Activated T-helper 2 cell treated with anti-CD3 and anti-CD28 coated beads, Interferon-gamma antibody, Interleukin-2, Interleukin-4, amounts not matched to agents 10 μg/mL and 5 μg/mL and 100 μg/mL, durations not matched to agents 14 hours and 24 hours and 36 hours (primary cell): ENCODE data around the gene PKNOX2. TPM values are rescaled to one million over a fixed set of nuclear protein-coding genes. Genes with fewer than 3 reads are reported as not detected.

Source experiments
- DNase-seq: peaks from one replicate; pipeline ENCODE4 v3.0.0; 2021; ENCODE audit warnings: low spot score
- H3K27ac Mint-ChIP-seq: one replicate; pipeline ENCODE4 v1.8.0; 2021; ENCODE audit warnings: mixed read lengths
- H3K27me3 Mint-ChIP-seq: one replicate; pipeline ENCODE4 v1.8.0; 2021; ENCODE audit warnings: low read depth, mixed read lengths
- H3K36me3 Mint-ChIP-seq: one replicate; pipeline ENCODE4 v1.8.0; 2021; ENCODE audit warnings: low read depth, mixed read lengths
- H3K4me1 Mint-ChIP-seq: one replicate; pipeline ENCODE4 v1.8.0; 2021; ENCODE audit warnings: low read depth, mixed read lengths
- H3K4me3 Mint-ChIP-seq: one replicate; pipeline ENCODE4 v1.8.0; 2021; ENCODE audit warnings: low read depth, mild to moderate bottlenecking, moderate library complexity, mixed read lengths
- H3K9me3 Mint-ChIP-seq: one replicate; pipeline ENCODE4 v1.8.0; 2021; ENCODE audit warnings: mixed read lengths
- intact Hi-C: fragments of 100-400 bp; cut with micrococcal nuclease; formaldehyde crosslinking; loops from one replicate; pipeline ENCODE4 v1.15.1; 2023
- total RNA-seq: library from RNA; stranded (reverse); gene quantifications from 2 replicates; pipeline ENCODE4 v1.2.3, GENCODE V29; 2022

The PKNOX2 gene
- total RNA-seq, 1 donor from 2014 or later, result not detected

DNA sequence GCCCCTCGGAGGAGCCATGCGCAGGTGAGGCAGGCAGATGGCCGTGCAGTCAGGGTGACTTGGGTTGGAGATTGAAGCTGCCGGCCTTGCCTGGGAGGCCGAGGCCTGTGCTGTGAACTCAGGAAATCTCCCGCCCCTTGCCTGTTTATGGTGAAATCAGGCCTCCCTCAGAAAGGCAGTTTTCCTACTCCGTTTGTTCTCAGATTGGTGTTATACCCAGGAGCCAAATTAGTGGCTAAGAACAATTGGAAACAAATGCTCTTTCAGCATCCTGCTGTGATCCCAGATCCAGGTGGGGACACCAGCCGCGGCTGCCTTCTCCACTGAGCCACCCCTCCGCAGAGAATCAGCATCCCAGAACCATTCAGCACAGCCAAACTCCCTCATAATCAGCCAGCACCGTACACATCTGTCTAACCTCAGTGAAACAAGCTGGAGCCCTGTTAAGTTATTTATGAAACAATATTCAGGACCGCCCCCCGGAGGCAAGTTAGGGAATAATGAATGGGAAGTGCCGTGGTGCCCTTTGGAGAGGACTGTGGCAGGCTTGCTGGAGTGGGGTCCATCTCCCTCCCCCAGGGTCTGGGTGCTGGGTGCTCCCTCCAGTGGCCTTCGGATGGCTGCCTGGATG is 60.0 kb downstream of the PKNOX2 start:
- no peak overlapping the region for H3K4me3 Mint-ChIP-seq
- intact Hi-C loops, result no loop called here
- H3K4me1 Mint-ChIP-seq, result no peaks in the 10 kb centered on the region
- no peaks in the 10 kb centered on the region for H3K36me3 Mint-ChIP-seq
- no peak overlapping the region for H3K27ac Mint-ChIP-seq
- no peaks in the 10 kb centered on the region for H3K9me3 Mint-ChIP-seq
- no peaks in the 10 kb centered on the region for H3K27me3 Mint-ChIP-seq
- DNase-seq, result no peak

DNA sequence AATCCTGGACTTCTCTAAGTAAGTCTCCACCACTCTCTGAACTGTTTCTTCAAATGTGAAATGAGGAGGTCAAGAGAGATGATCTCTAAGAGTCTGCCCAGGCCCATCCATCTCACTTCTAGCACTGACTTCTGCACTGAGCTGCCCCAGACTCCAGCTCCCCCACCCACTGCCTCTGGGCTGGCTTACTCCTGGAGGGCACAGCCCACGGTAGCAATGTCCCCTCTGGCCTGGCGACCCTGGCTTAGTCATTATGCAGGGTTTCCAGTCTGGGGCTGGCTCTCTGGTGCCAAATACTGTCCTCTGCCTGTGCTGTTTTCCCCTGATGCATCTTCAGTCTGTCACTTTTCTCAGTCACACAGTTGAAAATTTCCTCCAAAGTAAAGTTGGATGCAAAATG is 60.9 kb downstream of the PKNOX2 start:
- DNase-seq, result no peak
- Mint-ChIP-seq H3K9me3 (no peaks in the 10 kb centered on the region), H3K27me3 (no peaks in the 10 kb centered on the region), H3K27ac (no peak overlapping the region), H3K4me3 (no peak overlapping the region), H3K4me1 (no peaks in the 10 kb centered on the region), H3K36me3 (no peaks in the 10 kb centered on the region)
- intact Hi-C loops, result no loop called here

DNA sequence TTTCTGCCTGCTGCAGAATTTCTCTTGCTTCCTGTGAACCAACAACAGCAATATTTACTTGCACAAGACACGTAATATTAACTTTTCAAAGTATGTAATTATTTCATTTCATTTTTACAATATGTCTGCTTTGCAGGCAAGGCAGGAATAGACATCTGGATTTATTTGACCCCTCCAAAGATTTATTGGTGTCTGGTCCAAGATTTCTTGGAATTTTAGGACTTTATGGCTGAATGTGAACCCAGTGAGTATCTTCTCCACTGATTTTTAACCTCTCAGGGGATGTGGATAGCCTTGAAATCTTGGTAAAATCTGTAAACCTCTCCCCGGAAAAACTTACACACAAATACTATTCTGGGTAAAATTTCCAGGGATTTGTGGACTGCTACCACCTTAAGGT is 61.5 kb downstream of the PKNOX2 start:
- intact Hi-C loops, result no loop called here
- no peak overlapping the region for H3K27ac Mint-ChIP-seq

DNA sequence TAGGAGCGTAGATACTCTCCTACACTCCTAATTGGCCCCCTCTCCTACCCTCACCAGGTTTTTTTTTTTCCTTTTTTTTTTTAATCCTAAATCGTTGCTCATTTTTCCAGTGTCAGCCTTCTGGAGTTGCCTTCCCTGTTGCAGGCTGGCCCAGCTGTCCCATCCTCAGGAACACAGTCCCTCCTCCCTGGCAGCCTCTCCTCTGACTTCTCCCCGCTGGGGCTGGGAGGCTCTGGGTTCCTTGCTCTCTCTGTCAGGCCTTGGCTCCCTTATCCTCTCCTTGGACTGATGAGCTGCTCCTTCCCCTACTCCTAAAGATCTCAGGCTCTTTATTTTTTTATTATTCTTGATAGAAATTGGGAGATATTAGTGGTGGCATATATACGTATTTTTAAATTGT is 62.2 kb downstream of the PKNOX2 start:
- intact Hi-C loops, result no loop called here
- DNase-seq, result no peak
- Mint-ChIP-seq H3K27ac (no peak overlapping the region), H3K4me1 (no peaks in the 10 kb centered on the region), H3K36me3 (no peaks in the 10 kb centered on the region), H3K27me3 (no peaks in the 10 kb centered on the region), H3K4me3 (no peak overlapping the region), H3K9me3 (no peaks in the 10 kb centered on the region)

More for the DNA sequence above, 61.5 kb downstream of the PKNOX2 start:
- no peaks in the 10 kb centered on the region for H3K4me1 Mint-ChIP-seq
- H3K9me3 Mint-ChIP-seq, result no peaks in the 10 kb centered on the region
- no peaks in the 10 kb centered on the region for H3K36me3 Mint-ChIP-seq
- no peak for DNase-seq
- H3K4me3 Mint-ChIP-seq, result no peak overlapping the region
- H3K27me3 Mint-ChIP-seq, result no peaks in the 10 kb centered on the region

DNA sequence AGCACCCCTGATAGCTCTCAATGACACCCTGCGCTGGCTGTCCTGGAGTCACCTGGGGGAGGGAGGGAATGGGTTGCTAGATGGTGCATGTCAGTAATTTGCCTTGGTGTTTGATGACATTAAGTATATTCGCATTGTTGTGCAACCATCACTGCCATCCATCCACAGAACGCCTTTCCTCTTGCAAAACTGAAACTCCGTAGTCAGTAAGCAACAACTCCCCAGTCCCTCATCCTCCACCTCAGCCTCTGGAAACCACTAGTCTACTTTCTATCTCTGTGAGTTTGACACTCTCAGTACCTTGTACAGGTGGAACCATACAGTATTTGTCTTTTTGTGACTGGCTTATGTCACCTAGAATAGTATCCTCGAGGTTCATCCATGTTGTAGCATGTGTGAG is 62.6 kb downstream of the PKNOX2 start:
- H3K27ac Mint-ChIP-seq, result no peak overlapping the region
- DNase-seq, result no peak
- no peaks in the 10 kb centered on the region for H3K36me3 Mint-ChIP-seq
- H3K4me1 Mint-ChIP-seq, result no peaks in the 10 kb centered on the region
- no peaks in the 10 kb centered on the region for H3K9me3 Mint-ChIP-seq
- H3K4me3 Mint-ChIP-seq, result no peak overlapping the region
- H3K27me3 Mint-ChIP-seq, result no peaks in the 10 kb centered on the region
- intact Hi-C loops, result no loop called here

DNA sequence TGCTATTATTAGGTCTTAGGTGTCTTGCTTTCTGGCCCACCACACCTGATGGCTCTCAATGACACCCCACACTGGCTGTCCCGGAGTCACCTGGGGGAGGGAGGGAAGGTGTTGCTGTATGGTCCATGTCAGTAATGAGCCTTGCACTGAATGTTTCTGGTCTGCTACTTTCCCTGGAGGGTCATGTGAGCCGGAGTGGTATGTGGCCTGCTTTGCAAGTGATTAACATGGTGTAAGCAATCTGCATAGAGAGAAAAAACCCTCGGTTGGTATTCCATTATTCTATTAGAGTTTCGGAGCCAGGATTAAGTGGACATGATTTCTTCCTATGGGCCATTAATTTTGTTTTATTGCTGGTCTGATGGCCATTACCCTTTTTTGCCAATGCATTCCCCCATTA is 63.9 kb downstream of the PKNOX2 start:
- intact Hi-C loops, result no loop called here
- Mint-ChIP-seq H3K4me3 (no peak overlapping the region), H3K27me3 (no peaks in the 10 kb centered on the region), H3K36me3 (no peaks in the 10 kb centered on the region), H3K27ac (no peak overlapping the region), H3K9me3 (no peaks in the 10 kb centered on the region), H3K4me1 (no peaks in the 10 kb centered on the region)
- no peak for DNase-seq

DNA sequence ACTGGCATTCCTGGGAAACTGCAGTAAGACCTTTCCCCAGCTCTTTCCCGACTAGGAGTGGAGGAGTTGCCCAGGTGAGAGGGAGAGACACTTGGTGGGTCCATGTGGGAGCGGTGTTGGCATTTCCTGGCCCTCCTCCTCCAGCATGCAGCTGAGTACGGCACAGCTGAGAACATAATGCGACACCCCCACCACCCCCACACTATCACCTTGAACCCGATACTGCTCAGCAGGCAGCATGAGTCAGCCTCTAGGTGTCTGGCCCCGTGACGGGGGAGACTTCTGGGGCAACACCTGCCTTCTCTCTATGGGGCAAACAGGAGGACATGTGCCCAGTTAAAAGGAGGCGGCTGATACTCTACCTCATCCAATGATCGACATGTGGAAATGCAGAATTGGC is 64.4 kb downstream of the PKNOX2 start:
- DNase-seq, result no peak
- no peak overlapping the region for H3K4me3 Mint-ChIP-seq
- no peaks in the 10 kb centered on the region for H3K36me3 Mint-ChIP-seq
- H3K27ac Mint-ChIP-seq, result no peak overlapping the region
- H3K4me1 Mint-ChIP-seq, result no peaks in the 10 kb centered on the region
- intact Hi-C loops, result no loop called here
- H3K9me3 Mint-ChIP-seq, result no peaks in the 10 kb centered on the region
- peaks cover 2% of the 10 kb centered on the region for H3K27me3 Mint-ChIP-seq

DNA sequence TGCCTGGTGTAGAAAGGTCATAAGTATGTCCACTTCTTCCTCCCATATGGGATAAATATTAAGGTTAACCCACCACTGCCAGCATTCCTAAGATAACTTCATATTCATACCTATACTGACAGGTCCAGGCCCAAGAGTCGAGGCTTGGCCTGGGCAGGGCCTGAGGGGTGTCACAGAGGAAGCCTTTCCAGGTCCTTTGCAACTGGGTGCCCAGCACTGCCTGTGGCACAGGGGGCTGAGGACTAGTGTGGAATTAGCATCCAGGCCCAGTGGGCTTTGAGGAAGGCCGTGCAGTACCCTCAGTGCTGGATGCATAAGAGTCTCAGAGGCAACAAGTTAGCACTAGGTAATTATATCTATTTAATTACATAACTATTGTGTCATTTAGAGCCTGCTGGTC is 65.4 kb downstream of the PKNOX2 start:
- Mint-ChIP-seq H3K4me3 (no peak overlapping the region), H3K27me3 (peaks cover 3% of the 10 kb centered on the region), H3K4me1 (no peaks in the 10 kb centered on the region), H3K36me3 (no peaks in the 10 kb centered on the region), H3K27ac (no peak overlapping the region), H3K9me3 (no peaks in the 10 kb centered on the region)
- intact Hi-C loops, result no loop called here
- no peak for DNase-seq

DNA sequence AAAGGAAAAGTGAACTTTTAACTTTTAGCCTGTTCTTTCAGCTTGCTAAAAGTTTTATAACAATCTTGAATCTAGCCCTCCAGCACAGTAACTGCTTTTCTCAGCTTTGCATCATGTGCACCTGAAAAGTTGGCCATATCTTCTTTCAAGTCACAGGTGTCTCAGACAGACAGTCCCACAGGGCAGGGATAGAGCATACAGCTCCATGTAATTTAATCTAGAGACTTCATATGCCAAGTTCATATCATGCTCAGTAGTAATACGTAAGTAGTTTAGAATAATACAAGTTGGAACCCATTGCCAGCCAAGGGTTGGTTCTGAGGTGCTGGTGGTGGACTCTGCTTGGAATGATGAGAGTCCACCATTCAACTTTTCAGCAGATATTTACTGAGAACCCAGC is 68.6 kb downstream of the PKNOX2 start:
- intact Hi-C loops, result no loop called here
- Mint-ChIP-seq H3K36me3 (no peaks in the 10 kb centered on the region), H3K9me3 (no peaks in the 10 kb centered on the region), H3K27me3 (peaks cover 3% of the 10 kb centered on the region), H3K4me1 (no peaks in the 10 kb centered on the region), H3K4me3 (no peak overlapping the region), H3K27ac (no peak overlapping the region)
- DNase-seq, result no peak

DNA sequence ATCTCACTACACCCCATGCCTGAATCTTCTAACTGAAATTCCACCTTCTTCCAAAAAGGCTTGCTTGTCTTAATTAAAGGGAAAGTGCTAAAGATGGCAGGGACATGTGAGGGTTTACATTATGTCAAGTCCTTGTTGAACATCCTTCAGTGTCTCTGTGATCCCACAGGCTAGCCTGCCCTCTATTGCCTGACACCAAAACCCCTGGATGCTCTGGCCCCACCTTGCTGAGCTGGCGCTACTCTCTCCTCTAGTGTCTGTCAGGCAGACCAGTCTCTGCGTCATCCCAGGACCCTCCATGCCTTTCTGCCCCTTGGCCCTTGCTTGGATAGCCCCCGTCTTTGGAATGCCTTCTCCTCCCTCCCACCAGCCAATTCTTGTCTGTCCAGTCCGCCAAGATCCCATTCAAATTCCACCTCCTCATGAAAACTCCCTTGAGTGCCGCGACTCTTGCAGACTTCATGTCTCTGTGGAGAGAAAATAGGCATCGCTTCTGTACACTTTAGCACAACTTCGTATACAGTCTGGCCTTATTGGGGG is 69.3 kb downstream of the PKNOX2 start:
- Mint-ChIP-seq H3K4me3 (no peak overlapping the region), H3K9me3 (no peaks in the 10 kb centered on the region), H3K27me3 (peaks cover 3% of the 10 kb centered on the region), H3K27ac (no peak overlapping the region), H3K4me1 (no peaks in the 10 kb centered on the region), H3K36me3 (no peaks in the 10 kb centered on the region)
- no peak for DNase-seq
- intact Hi-C loops, result no loop called here

DNA sequence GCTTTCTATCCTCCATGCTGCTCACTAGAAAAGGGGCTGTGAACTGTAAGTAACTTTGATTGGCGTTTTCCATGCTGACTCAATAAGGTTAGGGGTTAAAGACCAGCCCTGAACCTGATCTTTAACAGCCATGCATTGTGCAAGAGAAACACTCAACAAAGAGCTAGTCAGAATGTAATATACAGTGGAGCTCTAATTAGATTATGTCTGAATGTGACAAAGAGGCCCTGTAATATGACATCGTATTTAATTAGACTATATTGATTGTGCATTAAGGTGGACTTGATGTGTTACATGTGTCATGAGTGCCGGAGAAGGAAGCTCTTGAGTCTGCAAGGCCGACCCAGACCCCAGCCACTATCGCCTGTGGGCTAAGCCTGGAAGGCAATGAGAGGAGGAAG is 70.5 kb downstream of the PKNOX2 start:
- Mint-ChIP-seq H3K27me3 (peaks cover 3% of the 10 kb centered on the region), H3K4me3 (no peak overlapping the region)

DNA sequence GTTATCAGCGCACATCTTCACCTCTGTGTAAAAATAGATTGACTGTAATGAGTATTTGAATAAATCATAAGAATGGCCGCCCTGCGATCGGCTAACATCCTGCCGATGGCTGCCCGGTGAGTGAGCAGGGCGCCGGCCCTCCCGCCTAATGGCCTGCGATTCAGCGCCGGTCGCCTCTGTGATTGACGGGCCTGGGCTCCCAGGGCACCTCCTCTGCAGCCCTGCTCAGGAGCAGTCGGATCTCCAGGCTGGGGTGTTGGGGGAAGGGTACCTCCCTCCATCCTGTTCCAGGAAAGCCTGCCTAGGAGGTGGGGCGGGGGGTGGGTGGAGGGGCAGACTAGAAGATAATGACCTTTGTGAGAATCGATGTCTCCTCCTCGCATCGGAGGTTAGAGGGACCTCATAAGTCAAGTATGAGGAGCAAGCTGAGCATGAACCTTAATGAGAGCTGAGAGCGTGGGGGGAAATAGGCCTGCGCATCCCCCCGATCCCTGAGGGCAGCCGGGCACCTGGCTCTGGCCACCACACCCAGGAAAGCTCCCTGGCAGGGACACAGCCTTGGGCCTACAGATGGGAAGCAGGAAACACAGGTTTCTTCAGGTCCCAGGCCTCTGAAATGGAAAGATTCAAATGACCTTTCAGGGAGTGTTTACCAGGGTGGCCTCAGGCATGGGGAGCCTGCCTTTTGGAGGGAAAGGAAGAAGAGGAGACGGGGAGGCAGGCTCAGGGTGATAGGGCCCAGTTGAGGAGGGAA is 71.7 kb downstream of the PKNOX2 start:
- H3K27me3 Mint-ChIP-seq, result peaks cover 3% of the 10 kb centered on the region

More for the DNA sequence above, 70.5 kb downstream of the PKNOX2 start:
- H3K4me1 Mint-ChIP-seq, result no peaks in the 10 kb centered on the region
- no peaks in the 10 kb centered on the region for H3K9me3 Mint-ChIP-seq
- no peaks in the 10 kb centered on the region for H3K36me3 Mint-ChIP-seq
- intact Hi-C loops, result no loop called here
- DNase-seq, result no peak
- H3K27ac Mint-ChIP-seq, result no peak overlapping the region

More for the DNA sequence above, 71.7 kb downstream of the PKNOX2 start:
- intact Hi-C loops, result no loop called here
- Mint-ChIP-seq H3K4me3 (no peak overlapping the region), H3K4me1 (no peaks in the 10 kb centered on the region), H3K27ac (no peak overlapping the region), H3K36me3 (no peaks in the 10 kb centered on the region), H3K9me3 (no peaks in the 10 kb centered on the region)
- no peak for DNase-seq
